ENCODE measurements around the gene CHEK2.
A peak's percentile ranks its signal among the peaks of the same experiment; 100 is the strongest.
"Not testable (repeated sequence)": the region's sequence is repeated elsewhere in the genome, so short reads cannot be mapped to it uniquely, and the experiment has no call there.

CHEK2 gene

DNA sequence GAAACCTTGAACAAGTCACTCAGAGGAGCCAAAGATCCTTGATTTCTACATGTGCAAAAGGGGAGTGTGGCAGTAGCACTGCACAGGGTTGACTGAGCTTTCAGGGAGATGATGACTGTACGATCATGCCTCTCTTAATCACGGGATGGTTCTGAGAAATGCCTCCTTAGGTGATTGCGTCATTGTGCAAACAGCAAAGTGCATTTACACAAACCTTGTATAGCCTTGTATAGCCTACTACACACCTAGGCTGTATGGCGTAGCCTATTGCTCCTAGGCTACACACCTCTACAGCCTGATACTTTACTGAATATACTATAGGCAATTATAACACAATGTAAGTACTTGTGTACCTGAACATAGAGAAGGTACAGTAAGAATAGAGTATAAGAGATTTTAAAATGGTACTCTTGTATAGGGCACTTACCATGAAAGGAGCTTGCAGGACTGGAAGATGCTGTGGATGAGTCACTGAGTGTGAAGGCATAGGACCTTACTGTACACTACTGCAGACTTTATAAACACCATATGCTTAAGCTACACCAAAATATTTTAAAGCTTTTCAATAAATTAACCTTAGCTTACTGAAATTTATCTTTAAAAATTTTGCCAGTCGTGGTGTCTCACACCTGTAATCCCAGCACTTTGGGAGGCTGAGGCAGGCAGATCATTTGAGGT, 60.7 kb downstream of the CHEK2 start:
- H3K4me3 ChIP-seq (replicated peaks; ENCODE audit: insufficient read depth, low read length); H3K27ac ChIP-seq (replicated peaks); DNase-seq (ENCODE audit: low read depth in 1 of 2, low spot score in 1 of 2): not testable (repeated sequence)
- H3K27me3 ChIP-seq (ENCODE audit: insufficient read depth, poor library complexity, severe bottlenecking): peaks cover 29% of the 10 kb centered on the region

DNA sequence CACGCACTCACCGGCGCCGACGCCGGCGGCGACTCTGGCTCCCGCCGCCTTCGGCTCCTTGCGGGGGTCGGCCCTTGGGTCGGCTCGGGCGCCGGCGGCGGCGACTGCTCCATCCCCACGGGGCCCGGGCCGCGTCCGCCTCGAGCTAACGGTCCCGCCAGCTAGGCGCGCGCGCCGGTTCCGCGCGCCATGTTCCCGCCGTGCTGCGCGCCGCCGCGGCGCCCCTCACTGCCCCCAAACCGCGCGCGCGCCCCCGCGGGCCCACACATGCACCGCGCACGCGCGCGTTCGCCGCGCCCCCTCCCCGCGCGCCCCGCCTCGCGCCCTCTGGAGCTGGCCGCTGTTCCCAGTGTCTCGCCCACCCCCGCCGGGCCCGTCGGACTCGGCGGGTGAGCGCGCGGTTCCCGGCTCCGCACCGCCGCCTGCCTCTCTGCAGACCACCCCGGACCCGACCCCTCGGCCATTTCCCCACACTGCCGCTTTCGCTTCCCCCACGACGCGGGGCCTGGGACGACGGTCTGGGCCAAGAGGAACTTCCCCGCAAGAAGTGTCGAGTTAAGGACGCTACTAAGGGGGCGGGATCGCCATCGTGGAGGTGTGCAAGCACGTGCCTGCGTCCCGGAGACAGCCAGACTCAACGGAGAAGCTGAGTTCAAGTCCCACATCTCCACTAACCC, 61.9 kb downstream of the CHEK2 start, which contains the start of gene TTC28:
Gene TTC28 (minus strand): TSS at position 230 of the 677 bp plus-strand sequence. CDS start 117 bp downstream, at position 113.
- H3K27me3 ChIP-seq (ENCODE audit: insufficient read depth, poor library complexity, severe bottlenecking): peaks cover 40% of the 10 kb centered on the region
- peak; percentile 23 to 29 for DNase-seq (ENCODE audit: low read depth in 1 of 2, low spot score in 1 of 2)
- peak within 1 kb of the TSS; percentile 15 for H3K4me3 ChIP-seq (replicated peaks; ENCODE audit: insufficient read depth, low read length)
- not testable (repeated sequence) for H3K27ac ChIP-seq (replicated peaks)

DNA sequence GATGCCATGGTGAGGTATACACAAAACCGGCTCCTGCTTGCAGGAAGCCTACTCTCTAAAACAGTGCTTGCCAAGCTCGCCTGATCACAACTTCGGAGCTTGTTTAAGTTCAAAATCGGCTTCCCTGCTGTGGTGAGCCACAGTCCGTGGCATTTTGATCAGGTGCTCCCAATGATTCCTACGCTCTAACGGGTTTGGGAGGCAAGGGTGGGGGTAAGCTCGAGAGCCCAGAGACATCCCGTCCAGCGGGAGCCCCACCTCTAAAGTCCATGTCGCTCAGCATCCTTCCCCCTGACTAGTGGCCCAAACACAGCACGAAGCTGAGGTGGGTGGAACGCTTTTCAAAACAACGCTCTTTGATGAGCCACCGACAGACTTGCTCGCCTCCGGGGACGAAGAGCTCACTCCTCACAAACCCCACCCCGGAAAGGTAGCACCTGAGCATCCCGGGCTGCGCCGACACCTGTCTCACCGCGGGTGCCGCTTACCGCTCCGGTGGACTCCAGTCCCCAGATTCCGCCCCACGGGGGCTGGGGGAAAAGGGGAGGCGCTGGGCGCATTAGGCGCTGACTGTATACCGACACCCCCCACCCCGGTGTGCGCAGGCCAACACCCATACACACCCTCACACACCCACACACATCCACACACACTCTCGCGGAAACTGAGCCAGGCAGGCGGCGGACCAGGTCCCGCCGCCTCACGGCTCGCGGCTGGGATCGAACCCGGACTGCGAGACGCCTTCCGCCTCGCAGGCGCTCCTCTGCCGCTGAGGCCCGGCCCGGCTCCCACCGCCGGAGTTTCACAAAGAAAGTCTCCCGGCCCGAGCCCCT, 62.6 kb downstream of the CHEK2 start:
- not testable (repeated sequence) for H3K27ac ChIP-seq (replicated peaks); DNase-seq (ENCODE audit: low read depth in 1 of 2, low spot score in 1 of 2)

GRCh38 chr22:28678170-28678569, 63.5 kb downstream of the CHEK2 start:
- not testable (repeated sequence) for H3K4me3 ChIP-seq (replicated peaks; ENCODE audit: insufficient read depth, low read length); H3K27ac ChIP-seq (replicated peaks); DNase-seq (ENCODE audit: low read depth in 1 of 2, low spot score in 1 of 2)
- H3K27me3 ChIP-seq (ENCODE audit: insufficient read depth, poor library complexity, severe bottlenecking): peaks cover 43% of the 10 kb centered on the region

More for the DNA sequence above, 62.6 kb downstream of the CHEK2 start:
- Histone ChIP-seq H3K4me3 (replicated peaks; ENCODE audit: insufficient read depth, low read length) (peak overlapping the region; percentile 15), H3K27me3 (ENCODE audit: insufficient read depth, poor library complexity, severe bottlenecking) (peaks cover 40% of the 10 kb centered on the region)

GRCh38 chr22:28674121-28674563, 67.5 kb downstream of the CHEK2 start:
- peak; percentile 14 to 83 for DNase-seq (ENCODE audit: low read depth in 1 of 2, low spot score in 1 of 2)
- peaks cover 53% of the 10 kb centered on the region for H3K27me3 ChIP-seq (ENCODE audit: insufficient read depth, poor library complexity, severe bottlenecking)
- no peak for TF ChIP-seq GABPA (IDR thresholded peaks at IDR 0.05; ENCODE audit: low read depth)
- TF ChIP-seq, protein P1, sequence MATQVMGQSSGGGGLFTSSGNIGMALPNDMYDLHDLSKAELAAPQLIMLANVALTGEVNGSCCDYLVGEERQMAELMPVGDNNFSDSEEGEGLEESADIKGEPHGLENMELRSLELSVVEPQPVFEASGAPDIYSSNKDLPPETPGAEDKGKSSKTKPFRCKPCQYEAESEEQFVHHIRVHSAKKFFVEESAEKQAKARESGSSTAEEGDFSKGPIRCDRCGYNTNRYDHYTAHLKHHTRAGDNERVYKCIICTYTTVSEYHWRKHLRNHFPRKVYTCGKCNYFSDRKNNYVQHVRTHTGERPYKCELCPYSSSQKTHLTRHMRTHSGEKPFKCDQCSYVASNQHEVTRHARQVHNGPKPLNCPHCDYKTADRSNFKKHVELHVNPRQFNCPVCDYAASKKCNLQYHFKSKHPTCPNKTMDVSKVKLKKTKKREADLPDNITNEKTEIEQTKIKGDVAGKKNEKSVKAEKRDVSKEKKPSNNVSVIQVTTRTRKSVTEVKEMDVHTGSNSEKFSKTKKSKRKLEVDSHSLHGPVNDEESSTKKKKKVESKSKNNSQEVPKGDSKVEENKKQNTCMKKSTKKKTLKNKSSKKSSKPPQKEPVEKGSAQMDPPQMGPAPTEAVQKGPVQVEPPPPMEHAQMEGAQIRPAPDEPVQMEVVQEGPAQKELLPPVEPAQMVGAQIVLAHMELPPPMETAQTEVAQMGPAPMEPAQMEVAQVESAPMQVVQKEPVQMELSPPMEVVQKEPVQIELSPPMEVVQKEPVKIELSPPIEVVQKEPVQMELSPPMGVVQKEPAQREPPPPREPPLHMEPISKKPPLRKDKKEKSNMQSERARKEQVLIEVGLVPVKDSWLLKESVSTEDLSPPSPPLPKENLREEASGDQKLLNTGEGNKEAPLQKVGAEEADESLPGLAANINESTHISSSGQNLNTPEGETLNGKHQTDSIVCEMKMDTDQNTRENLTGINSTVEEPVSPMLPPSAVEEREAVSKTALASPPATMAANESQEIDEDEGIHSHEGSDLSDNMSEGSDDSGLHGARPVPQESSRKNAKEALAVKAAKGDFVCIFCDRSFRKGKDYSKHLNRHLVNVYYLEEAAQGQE (IDR thresholded peaks at IDR 0.05; ENCODE audit: insufficient replicate concordance, low read depth): no peak
- TF ChIP-seq POLR2AphosphoS5 (IDR thresholded peaks at IDR 0.05; ENCODE audit: low read depth): peak; percentile 47; the same call in 1 of the 2 replicates

GRCh38 chr22:28670756-28671155, 70.9 kb downstream of the CHEK2 start:
- TF ChIP-seq POLR2AphosphoS5 (IDR thresholded peaks at IDR 0.05; ENCODE audit: low read depth) (no peak), CTCF (IDR thresholded peaks at IDR 0.05; ENCODE audit: insufficient read depth, low read length) (no peak), GABPA (IDR thresholded peaks at IDR 0.05; ENCODE audit: low read depth) (no peak), SPI1 (IDR thresholded peaks at IDR 0.05; ENCODE audit: borderline replicate concordance, low read depth) (no peak)
- TF ChIP-seq, protein P1 (IDR thresholded peaks at IDR 0.05; ENCODE audit: insufficient replicate concordance, low read depth): no peak
- Histone ChIP-seq H3K27ac (replicated peaks) (no peak overlapping the region), H3K27me3 (ENCODE audit: insufficient read depth, poor library complexity, severe bottlenecking) (peaks cover 30% of the 10 kb centered on the region), H3K4me3 (replicated peaks; ENCODE audit: insufficient read depth, low read length) (no peak overlapping the region)
- no peak for DNase-seq (ENCODE audit: low read depth in 1 of 2, low spot score in 1 of 2)

More at GRCh38 chr22:28674121-28674563, 67.5 kb downstream of the CHEK2 start:
- no peak overlapping the region for H3K4me3 ChIP-seq (replicated peaks; ENCODE audit: insufficient read depth, low read length)
- H3K27ac ChIP-seq (replicated peaks): no peak overlapping the region
